HG03521 (cell line): ENCODE data around the gene RNU6-1.

Experiments used
- ATAC-seq: cut with Tn5 transposase; IDR thresholded peaks from one replicate; pipeline ENCODE4 v1.9.1; 2021; ENCODE audit warnings: mild to moderate bottlenecking, moderate library complexity; ENCODE audit not compliant: unreplicated experiment

RNU6-1 gene

GRCh38 chr15:67803996-67804843, 35.6 kb downstream of the RNU6-1 start:
- ATAC-seq = no peak

- ATAC-seq = no peak
These were observed 36.5 kb downstream of the RNU6-1 start for GRCh38 chr15:67803299-67803698.

GRCh38 chr15:67801926-67802914, 37.6 kb downstream of the RNU6-1 start:
- no peak for ATAC-seq

- ATAC-seq = no peak
These were observed 38.7 kb downstream of the RNU6-1 start for GRCh38 chr15:67801142-67801541.

GRCh38 chr15:67799801-67800205, 40.0 kb downstream of the RNU6-1 start:
- ATAC-seq = no peak

GRCh38 chr15:67796196-67797127, 43.4 kb downstream of the RNU6-1 start:
- ATAC-seq = no peak

- no peak for ATAC-seq
These were observed 44.8 kb downstream of the RNU6-1 start for GRCh38 chr15:67794832-67795574.

- ATAC-seq = no peak
These were observed 47.4 kb downstream of the RNU6-1 start for GRCh38 chr15:67792250-67792942.

- ATAC-seq = no peak
These were observed 49.1 kb downstream of the RNU6-1 start for GRCh38 chr15:67790610-67791319.
